Measurements from ENCODE around the gene DHX29.

DNA sequence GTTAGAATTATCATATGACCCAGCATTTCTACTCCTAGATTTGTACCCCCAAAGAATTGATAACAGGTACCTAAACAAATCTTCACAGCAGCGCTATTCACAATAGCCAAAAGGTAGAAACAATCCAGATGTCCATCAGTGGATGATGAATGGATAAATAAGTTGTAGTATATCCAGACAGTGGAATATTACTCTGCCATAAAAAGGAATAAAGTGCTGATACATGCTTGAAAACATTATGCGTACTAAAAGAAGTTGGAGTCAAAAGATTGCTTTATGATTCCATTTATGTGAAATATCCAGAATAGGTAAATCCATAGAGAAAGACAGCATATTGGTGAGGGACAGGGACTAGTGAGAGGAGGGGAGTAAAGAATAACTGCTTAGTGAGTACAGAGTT lies 26.3 kb upstream of the DHX29 start:
- no peak for TF ChIP-seq CTCF (IDR thresholded peaks at IDR 0.05)
- no peak for TF ChIP-seq POLR2A (IDR thresholded peaks at IDR 0.05)

Data from testis (tissue), 2 donors.